Measurements from ENCODE around the gene TNFSF18.

The TNFSF18 gene

GRCh38 chr1:173039626-173040025 is 11.1 kb downstream of the TNFSF18 start:
- TF ChIP-seq CTCF (IDR thresholded peaks at IDR 0.05; ENCODE audit: low read length) = no peak
- TF ChIP-seq EZH2 (optimal IDR thresholded peaks at IDR 0.05; ENCODE audit: low read depth, low read length) = no peak
- TF ChIP-seq EZH2phosphoT487 (IDR thresholded peaks at IDR 0.05; ENCODE audit: low read length) = no peak
- no peak overlapping the region for H3K27ac ChIP-seq (ENCODE audit: low read length)

GRCh38 chr1:173038875-173039554 is 11.7 kb downstream of the TNFSF18 start:
- no peaks in the 10 kb centered on the region for H3K9me3 ChIP-seq (replicated peaks; ENCODE audit: insufficient read depth, low read length)
- peaks cover 8% of the 10 kb centered on the region for H3K4me1 ChIP-seq (ENCODE audit: low read length)
- no peaks in the 10 kb centered on the region for H3K36me3 ChIP-seq (replicated peaks; ENCODE audit: insufficient read depth, low read length)
- DNase-seq = peak; percentile 10
- H4K20me1 ChIP-seq (ENCODE audit: insufficient read depth, low read length) = no peaks in the 10 kb centered on the region
- H2AFZ ChIP-seq (ENCODE audit: low read length) = no peak overlapping the region
- H3K27ac ChIP-seq (ENCODE audit: low read length) = no peak overlapping the region
- H3F3A ChIP-seq (ENCODE audit: insufficient read depth, low read length) = no peaks in the 10 kb centered on the region
- H3K4me2 ChIP-seq (ENCODE audit: low read depth, low read length) = no peak overlapping the region; the same call in 1 of the 2 replicates
- H3K9me2 ChIP-seq (replicated peaks; ENCODE audit: insufficient read depth, low read length) = no peaks in the 10 kb centered on the region
- H3K79me2 ChIP-seq (ENCODE audit: low read length) = no peaks in the 10 kb centered on the region
- H3K9ac ChIP-seq (ENCODE audit: low read length) = no peak overlapping the region
- no peak overlapping the region for H3K4me3 ChIP-seq (ENCODE audit: low read length)
- H3K27me3 ChIP-seq (replicated peaks; ENCODE audit: insufficient read depth, low read length) = peaks cover 15% of the 10 kb centered on the region
- TF ChIP-seq CTCF (IDR thresholded peaks at IDR 0.05; ENCODE audit: low read length) = no peak
- TF ChIP-seq EZH2 (optimal IDR thresholded peaks at IDR 0.05; ENCODE audit: low read depth, low read length) = no peak
- TF ChIP-seq EZH2phosphoT487 (IDR thresholded peaks at IDR 0.05; ENCODE audit: low read length) = no peak

More at GRCh38 chr1:173039626-173040025, 11.1 kb downstream of the TNFSF18 start:
- no peaks in the 10 kb centered on the region for H3K79me2 ChIP-seq (ENCODE audit: low read length)
- no peak overlapping the region for H3K4me2 ChIP-seq (ENCODE audit: low read depth, low read length)
- no peaks in the 10 kb centered on the region for H3K9me2 ChIP-seq (replicated peaks; ENCODE audit: insufficient read depth, low read length)
- DNase-seq = no peak
- H3K9ac ChIP-seq (ENCODE audit: low read length) = no peak overlapping the region
- peaks cover 8% of the 10 kb centered on the region for H3K4me1 ChIP-seq (ENCODE audit: low read length)
- H3K36me3 ChIP-seq (replicated peaks; ENCODE audit: insufficient read depth, low read length) = no peaks in the 10 kb centered on the region
- H3K4me3 ChIP-seq (ENCODE audit: low read length) = no peak overlapping the region
- H3K9me3 ChIP-seq (replicated peaks; ENCODE audit: insufficient read depth, low read length) = no peaks in the 10 kb centered on the region
- H3F3A ChIP-seq (ENCODE audit: insufficient read depth, low read length) = no peaks in the 10 kb centered on the region
- H3K27me3 ChIP-seq (replicated peaks; ENCODE audit: insufficient read depth, low read length) = peaks cover 15% of the 10 kb centered on the region
- no peak overlapping the region for H2AFZ ChIP-seq (ENCODE audit: low read length)
- H4K20me1 ChIP-seq (ENCODE audit: insufficient read depth, low read length) = no peaks in the 10 kb centered on the region

GRCh38 chr1:173024543-173024942 is 26.2 kb downstream of the TNFSF18 start:
- Histone ChIP-seq H3K4me3 (ENCODE audit: low read length) (no peak overlapping the region), H3K4me2 (ENCODE audit: low read depth, low read length) (no peak overlapping the region), H2AFZ (ENCODE audit: low read length) (no peak overlapping the region), H3K9me2 (replicated peaks; ENCODE audit: insufficient read depth, low read length) (no peaks in the 10 kb centered on the region), H3K9ac (ENCODE audit: low read length) (no peak overlapping the region), H3F3A (ENCODE audit: insufficient read depth, low read length) (0 out of 2 replicates have a peak, but pooled peaks cover 4% of the 10 kb centered on the region), H3K9me3 (replicated peaks; ENCODE audit: insufficient read depth, low read length) (no peaks in the 10 kb centered on the region), H3K79me2 (ENCODE audit: low read length) (no peaks in the 10 kb centered on the region), H3K36me3 (replicated peaks; ENCODE audit: insufficient read depth, low read length) (no peaks in the 10 kb centered on the region), H3K27ac (ENCODE audit: low read length) (no peak overlapping the region), H3K27me3 (replicated peaks; ENCODE audit: insufficient read depth, low read length) (no peaks in the 10 kb centered on the region), H4K20me1 (ENCODE audit: insufficient read depth, low read length) (no peaks in the 10 kb centered on the region), H3K4me1 (ENCODE audit: low read length) (peaks cover 9% of the 10 kb centered on the region)
- no peak for DNase-seq
- TF ChIP-seq EZH2phosphoT487 (IDR thresholded peaks at IDR 0.05; ENCODE audit: low read length) (no peak), CTCF (IDR thresholded peaks at IDR 0.05; ENCODE audit: low read length) (no peak)
